ENCODE data around the gene SNRPD1.
A peak's percentile ranks its signal among the peaks of the same experiment; 100 is the strongest.
"Not testable (repeated sequence)": the region's sequence is repeated elsewhere in the genome, so short reads cannot be mapped to it uniquely, and the experiment has no call there.

The SNRPD1 gene

DNA sequence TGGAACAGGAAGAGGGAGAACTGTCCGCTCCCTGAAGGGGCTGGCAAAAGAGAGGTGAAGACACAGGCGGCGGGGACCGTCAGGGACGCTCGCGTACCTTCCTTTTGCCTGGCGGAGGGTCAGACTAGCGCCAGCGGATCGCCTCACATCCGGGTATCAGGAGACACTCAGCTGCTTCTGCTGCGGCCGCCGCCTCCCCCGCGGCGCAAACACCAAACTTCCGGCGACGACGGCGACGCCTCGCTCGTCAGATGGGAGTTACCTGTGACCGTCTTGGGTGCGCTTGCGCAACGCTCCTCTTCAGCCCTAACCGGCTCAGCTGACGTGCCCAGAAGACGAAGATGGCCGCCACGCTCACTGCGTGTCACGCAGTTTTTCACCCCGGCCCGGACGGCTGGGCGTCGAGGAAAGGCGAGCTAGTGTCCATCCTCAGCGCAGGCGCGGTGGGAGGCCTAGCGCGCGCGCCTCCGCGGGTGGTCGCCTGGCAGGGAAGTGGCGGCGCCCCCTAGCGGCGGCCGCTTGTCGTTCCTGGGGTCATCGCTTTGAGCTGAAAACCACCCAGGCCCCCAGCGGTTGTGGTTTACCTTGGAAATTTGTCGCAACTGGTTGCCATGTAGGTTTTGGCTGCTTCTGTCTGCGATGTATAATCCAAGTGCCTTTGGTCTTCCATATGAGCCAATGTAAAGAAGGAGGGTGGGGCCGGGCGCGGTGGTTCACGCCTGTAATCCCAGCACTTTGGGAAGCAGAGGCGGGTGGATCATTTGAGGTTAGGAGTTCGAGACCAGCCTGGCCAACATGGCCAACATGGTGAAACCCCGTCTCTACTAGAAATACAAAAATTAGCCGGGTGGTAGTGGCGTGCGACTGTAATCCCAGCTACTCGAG lies 11.3 kb upstream of the SNRPD1 start, which contains the start of gene ESCO1:
ESCO1 (minus strand) TSS at position 179 of the 885 bp plus-strand sequence. CDS start 25,861 bp downstream, outside the sequence.
- Histone ChIP-seq H3K9me3 (ENCODE audit: control insufficient read depth in 2 of 2, low read length in 2 of 2) (no peaks in the 10 kb centered on the region), H3K4me3 (ENCODE audit: low read length in 2 of 2) (peak within 1 kb of the TSS; percentile 99), H3K27me3 (ENCODE audit: control insufficient read depth in 1 of 2, insufficient read depth in 2 of 2, low read length in 2 of 2) (no peaks in the 10 kb centered on the region), H3K9ac (ENCODE audit: low read length in 2 of 2) (peak within 1 kb of the TSS; percentile 96 to 99), H3K4me1 (ENCODE audit: control insufficient read depth, insufficient read depth, low read length) (peaks cover 4% of the 10 kb centered on the region), H3K36me3 (ENCODE audit: control insufficient read depth in 2 of 2, insufficient read depth in 2 of 2, low read length in 2 of 2) (no peaks in the 10 kb centered on the region), H3K27ac (ENCODE audit: low read length) (peak within 1 kb of the TSS; percentile 94)

DNA sequence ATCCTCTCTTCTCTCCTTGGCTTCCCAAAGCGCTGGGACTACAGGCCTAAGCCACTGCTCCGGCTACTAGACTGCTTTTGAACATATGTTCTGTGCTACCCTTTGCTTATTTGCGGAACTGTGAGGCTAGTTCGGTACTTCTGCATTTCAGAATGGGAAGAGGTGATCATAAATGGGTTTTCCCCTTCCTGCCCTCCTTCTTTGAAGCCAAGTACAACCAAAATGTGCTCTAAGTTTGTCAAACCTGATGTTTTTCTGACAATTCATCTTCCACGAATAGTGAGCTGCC lies 9.9 kb upstream of the SNRPD1 start:
- no peaks in the 10 kb centered on the region for H3K9me3 ChIP-seq (ENCODE audit: control insufficient read depth in 2 of 2, low read length in 2 of 2)
- no peaks in the 10 kb centered on the region for H3K36me3 ChIP-seq (ENCODE audit: control insufficient read depth in 2 of 2, insufficient read depth in 2 of 2, low read length in 2 of 2)
- no peak overlapping the region for H3K27ac ChIP-seq (ENCODE audit: low read length)
- no peaks in the 10 kb centered on the region for H3K27me3 ChIP-seq (ENCODE audit: control insufficient read depth in 1 of 2, insufficient read depth in 2 of 2, low read length in 2 of 2)
- no peak overlapping the region for H3K4me3 ChIP-seq (ENCODE audit: low read length in 2 of 2)
- H3K9ac ChIP-seq (ENCODE audit: low read length in 2 of 2), result no peak overlapping the region
- peaks cover 4% of the 10 kb centered on the region for H3K4me1 ChIP-seq (ENCODE audit: control insufficient read depth, insufficient read depth, low read length)

DNA sequence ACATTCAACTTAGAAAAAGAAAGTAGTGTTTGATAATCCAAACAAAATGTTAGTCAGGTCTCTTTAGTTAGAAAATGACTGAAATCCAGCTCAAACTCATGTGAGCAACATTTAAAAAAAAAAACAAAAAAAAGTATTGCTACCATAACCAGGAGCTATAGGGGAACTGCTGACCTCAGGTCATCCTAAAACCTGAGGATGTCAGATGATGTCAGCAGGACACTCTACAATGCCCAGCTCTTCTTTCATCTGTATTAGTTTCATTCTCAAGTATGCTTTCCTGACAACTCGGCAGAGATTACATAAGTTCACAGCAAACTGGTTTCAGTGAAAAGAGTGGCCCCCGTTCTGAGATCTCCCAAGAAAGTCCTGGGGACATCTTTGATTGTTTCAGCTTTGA lies 7.4 kb upstream of the SNRPD1 start:
- no peak overlapping the region for H3K27ac ChIP-seq (ENCODE audit: low read length)
- H3K9me3 ChIP-seq (ENCODE audit: control insufficient read depth in 2 of 2, low read length in 2 of 2), result no peaks in the 10 kb centered on the region
- H3K4me1 ChIP-seq (ENCODE audit: control insufficient read depth, insufficient read depth, low read length), result no peaks in the 10 kb centered on the region
- H3K27me3 ChIP-seq (ENCODE audit: control insufficient read depth in 1 of 2, insufficient read depth in 2 of 2, low read length in 2 of 2), result no peaks in the 10 kb centered on the region
- H3K9ac ChIP-seq (ENCODE audit: low read length in 2 of 2), result no peak overlapping the region
- no peak overlapping the region for H3K4me3 ChIP-seq (ENCODE audit: low read length in 2 of 2)
- H3K36me3 ChIP-seq (ENCODE audit: control insufficient read depth in 2 of 2, insufficient read depth in 2 of 2, low read length in 2 of 2), result no peaks in the 10 kb centered on the region

DNA sequence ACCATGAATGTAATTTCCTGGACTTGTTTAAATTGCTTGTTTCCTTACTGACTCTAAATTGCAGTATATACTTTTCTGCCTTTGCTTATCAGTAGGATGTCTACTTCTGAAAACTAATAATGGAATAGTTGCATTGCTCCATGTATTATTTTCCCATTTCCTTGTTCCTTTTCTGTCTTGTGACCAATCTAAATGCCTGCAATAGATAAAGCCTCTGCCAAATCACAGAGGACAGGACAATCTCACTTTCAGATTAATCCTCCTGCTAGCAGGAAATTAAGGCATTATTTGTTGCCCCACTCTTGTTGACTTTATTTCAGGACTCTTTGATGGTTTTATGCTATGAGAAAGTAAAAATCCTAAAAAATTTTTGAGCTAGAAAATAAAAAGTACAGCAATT lies 6.9 kb upstream of the SNRPD1 start:
- H3K9me3 ChIP-seq (ENCODE audit: control insufficient read depth in 2 of 2, low read length in 2 of 2), result no peaks in the 10 kb centered on the region
- H3K27me3 ChIP-seq (ENCODE audit: control insufficient read depth in 1 of 2, insufficient read depth in 2 of 2, low read length in 2 of 2), result no peaks in the 10 kb centered on the region
- no peaks in the 10 kb centered on the region for H3K4me1 ChIP-seq (ENCODE audit: control insufficient read depth, insufficient read depth, low read length)
- no peak overlapping the region for H3K9ac ChIP-seq (ENCODE audit: low read length in 2 of 2)
- H3K36me3 ChIP-seq (ENCODE audit: control insufficient read depth in 2 of 2, insufficient read depth in 2 of 2, low read length in 2 of 2), result no peaks in the 10 kb centered on the region
- H3K4me3 ChIP-seq (ENCODE audit: low read length in 2 of 2), result no peak overlapping the region
- no peak overlapping the region for H3K27ac ChIP-seq (ENCODE audit: low read length)

DNA sequence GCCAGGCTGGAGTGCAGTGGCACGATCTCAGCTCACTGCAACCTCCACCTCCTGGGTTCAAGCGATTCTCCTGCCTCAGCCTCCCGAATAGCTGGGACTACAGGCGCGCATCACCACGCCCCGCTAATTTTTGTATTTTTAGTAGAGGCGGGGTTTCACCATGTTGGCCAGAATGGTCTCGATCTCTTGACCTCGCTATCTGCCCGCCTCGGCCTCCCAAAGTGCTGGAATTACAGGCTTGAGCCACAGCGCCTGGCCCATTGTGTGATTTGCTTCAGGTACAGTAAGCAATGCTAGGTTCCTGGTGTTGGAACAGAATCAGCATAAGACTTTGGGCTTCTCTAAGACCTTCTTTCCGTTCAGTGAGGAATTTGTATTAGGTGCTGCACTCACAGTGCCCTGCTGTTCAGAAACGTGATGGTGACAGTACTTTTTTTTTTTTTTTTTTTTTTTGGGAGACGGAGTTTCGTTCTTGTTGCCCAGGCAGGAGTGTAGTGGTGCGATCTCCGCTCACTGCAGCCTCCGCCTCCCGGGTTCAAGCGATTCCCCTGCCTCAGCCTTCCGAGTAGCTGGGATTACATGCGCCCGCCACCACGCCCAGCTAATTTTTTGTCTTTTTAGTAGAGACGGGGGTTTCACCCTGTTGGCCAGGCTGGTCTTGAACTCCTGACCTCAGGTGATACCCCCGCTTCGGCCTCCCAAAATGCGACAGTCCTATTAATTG lies 551 bp upstream of the SNRPD1 start:
- Histone ChIP-seq H3K4me3 (ENCODE audit: low read length in 2 of 2) (peak overlapping the region; percentile 81 to 88), H3K27ac (ENCODE audit: low read length) (peak overlapping the region; percentile 67), H3K9ac (ENCODE audit: low read length in 2 of 2) (peak overlapping the region; percentile 47 to 85), H3K4me1 (ENCODE audit: control insufficient read depth, insufficient read depth, low read length) (peaks cover 10% of the 10 kb centered on the region)
- H3K27me3 ChIP-seq (ENCODE audit: control insufficient read depth in 1 of 2, insufficient read depth in 2 of 2, low read length in 2 of 2); H3K9me3 ChIP-seq (ENCODE audit: control insufficient read depth in 2 of 2, low read length in 2 of 2); H3K36me3 ChIP-seq (ENCODE audit: control insufficient read depth in 2 of 2, insufficient read depth in 2 of 2, low read length in 2 of 2): not testable (repeated sequence)

DNA sequence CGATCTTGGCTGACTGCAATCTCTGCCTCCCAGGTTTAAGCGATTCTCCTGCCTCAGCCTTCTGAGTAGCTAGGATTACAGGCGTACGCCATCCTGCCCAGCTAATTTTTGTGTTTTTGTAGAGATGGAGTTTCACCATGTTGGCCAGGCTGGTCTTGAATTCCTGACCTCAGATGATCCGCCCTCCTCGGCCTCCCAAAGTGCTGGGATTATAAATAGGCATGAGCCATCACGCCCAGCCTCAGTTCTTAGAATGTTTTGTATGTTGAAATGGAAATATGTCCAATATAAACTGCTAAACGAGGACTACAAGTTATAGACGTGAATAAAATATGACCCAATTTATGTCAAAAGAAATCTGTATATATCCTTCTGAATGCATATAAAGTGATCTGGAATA lies 9.5 kb downstream of the SNRPD1 start:
- not testable (repeated sequence) for H3K27ac ChIP-seq (ENCODE audit: low read length); H3K4me3 ChIP-seq (ENCODE audit: low read length in 2 of 2); H3K4me1 ChIP-seq (ENCODE audit: control insufficient read depth, insufficient read depth, low read length); H3K9me3 ChIP-seq (ENCODE audit: control insufficient read depth in 2 of 2, low read length in 2 of 2); H3K27me3 ChIP-seq (ENCODE audit: control insufficient read depth in 1 of 2, insufficient read depth in 2 of 2, low read length in 2 of 2); H3K9ac ChIP-seq (ENCODE audit: low read length in 2 of 2)
- peaks cover 10 to 20% of the 10 kb centered on the region in 2 donors for H3K36me3 ChIP-seq (ENCODE audit: control insufficient read depth in 2 of 2, insufficient read depth in 2 of 2, low read length in 2 of 2)

DNA sequence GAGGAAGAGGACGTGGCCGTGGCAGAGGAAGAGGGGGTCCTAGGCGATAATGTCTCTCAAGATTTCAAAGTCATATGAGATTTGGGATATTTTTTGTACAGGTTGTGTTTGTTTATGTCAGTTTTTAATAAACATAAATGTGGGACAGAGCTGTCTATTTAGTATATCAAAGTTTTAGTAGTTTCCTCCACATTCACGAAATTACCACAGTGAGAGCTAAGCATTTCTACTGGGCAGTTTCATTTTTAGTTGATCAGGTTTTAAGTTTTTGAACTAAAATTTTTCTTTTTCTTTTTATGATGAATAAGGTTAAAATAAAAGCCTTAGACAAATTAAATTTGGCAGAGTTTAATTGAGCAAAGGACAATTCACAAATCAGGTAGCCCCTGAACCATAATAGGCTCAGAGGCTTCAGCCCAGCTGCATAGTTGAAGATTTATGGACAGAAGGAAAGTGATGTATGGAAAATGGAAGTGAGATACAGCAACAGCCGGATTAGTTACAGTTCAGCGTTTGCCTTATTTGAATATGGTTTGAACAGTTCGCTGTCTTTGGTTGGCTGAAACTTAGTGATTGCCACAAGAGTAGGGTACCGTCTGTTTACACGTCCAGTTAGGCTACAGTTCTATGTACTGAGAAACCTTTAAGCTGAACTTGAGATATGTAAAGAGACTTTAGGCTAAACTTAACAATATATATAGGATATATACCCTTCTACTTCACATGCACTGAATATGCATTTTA lies 17.1 kb downstream of the SNRPD1 start:
- Histone ChIP-seq H3K27me3 (ENCODE audit: control insufficient read depth in 1 of 2, insufficient read depth in 2 of 2, low read length in 2 of 2) (no peaks in the 10 kb centered on the region), H3K9ac (ENCODE audit: low read length in 2 of 2) (no peak overlapping the region), H3K27ac (ENCODE audit: low read length) (no peak overlapping the region), H3K4me3 (ENCODE audit: low read length in 2 of 2) (no peak overlapping the region), H3K36me3 (ENCODE audit: control insufficient read depth in 2 of 2, insufficient read depth in 2 of 2, low read length in 2 of 2) (peaks cover 7 to 21% of the 10 kb centered on the region in 2 donors), H3K4me1 (ENCODE audit: control insufficient read depth, insufficient read depth, low read length) (no peaks in the 10 kb centered on the region), H3K9me3 (ENCODE audit: control insufficient read depth in 2 of 2, low read length in 2 of 2) (no peaks in the 10 kb centered on the region)

DNA sequence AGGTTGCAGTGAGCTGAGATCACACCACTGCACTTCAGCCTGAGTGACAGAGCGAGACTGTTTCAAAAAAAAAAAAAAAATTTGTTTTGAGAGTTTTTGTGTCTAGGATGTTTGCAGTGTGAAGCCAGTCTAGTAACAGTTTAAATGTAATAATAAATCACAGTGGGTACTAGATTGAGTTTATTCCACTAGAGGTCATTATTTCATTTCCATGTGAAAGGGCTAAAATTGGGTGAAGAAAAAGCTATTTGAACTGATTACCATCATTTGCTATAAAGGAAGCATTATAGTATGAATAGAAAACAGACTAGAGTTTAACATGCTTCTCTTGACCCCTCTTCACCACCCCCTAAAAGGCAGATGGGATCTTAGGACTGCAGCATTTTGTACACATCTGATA lies 20.3 kb downstream of the SNRPD1 start:
- Histone ChIP-seq H3K27ac (ENCODE audit: low read length) (no peak overlapping the region), H3K36me3 (ENCODE audit: control insufficient read depth in 2 of 2, insufficient read depth in 2 of 2, low read length in 2 of 2) (peaks cover 6 to 15% of the 10 kb centered on the region in 2 donors), H3K4me1 (ENCODE audit: control insufficient read depth, insufficient read depth, low read length) (no peaks in the 10 kb centered on the region), H3K9ac (ENCODE audit: low read length in 2 of 2) (no peak overlapping the region), H3K4me3 (ENCODE audit: low read length in 2 of 2) (no peak overlapping the region), H3K9me3 (ENCODE audit: control insufficient read depth in 2 of 2, low read length in 2 of 2) (no peaks in the 10 kb centered on the region), H3K27me3 (ENCODE audit: control insufficient read depth in 1 of 2, insufficient read depth in 2 of 2, low read length in 2 of 2) (no peaks in the 10 kb centered on the region)

DNA sequence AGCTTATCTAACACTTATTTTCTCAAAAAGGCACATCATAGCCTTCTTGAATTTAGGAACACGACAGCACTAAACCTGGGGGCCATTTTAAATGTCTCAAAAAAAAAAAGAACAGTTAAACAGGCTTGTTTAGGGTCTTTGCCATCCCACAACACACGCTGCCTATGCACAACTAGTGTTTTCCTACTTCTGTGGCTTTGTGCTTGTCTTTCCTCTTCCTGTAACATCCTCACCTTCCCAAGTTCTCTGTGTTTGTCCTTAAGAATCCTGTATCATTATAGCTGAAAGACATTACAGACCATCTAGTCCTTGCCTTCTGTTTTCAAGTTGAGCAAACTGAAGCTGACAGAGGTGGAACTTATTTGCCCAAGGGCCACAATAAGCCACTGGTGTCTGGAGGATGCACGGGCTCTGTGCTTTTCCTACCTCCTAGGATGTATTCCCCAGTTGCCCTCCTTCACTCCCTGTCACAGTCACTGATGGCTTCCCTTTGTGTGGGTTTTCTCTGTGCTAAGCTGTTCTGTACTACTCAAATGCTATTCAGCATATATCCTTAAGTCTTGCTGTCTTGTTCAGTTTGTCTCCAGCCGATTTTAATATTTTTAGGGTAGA lies 22.6 kb downstream of the SNRPD1 start:
- Histone ChIP-seq H3K36me3 (ENCODE audit: control insufficient read depth in 2 of 2, insufficient read depth in 2 of 2, low read length in 2 of 2) (peaks cover 6 to 11% of the 10 kb centered on the region in 2 donors), H3K9me3 (ENCODE audit: control insufficient read depth in 2 of 2, low read length in 2 of 2) (no peaks in the 10 kb centered on the region), H3K27me3 (ENCODE audit: control insufficient read depth in 1 of 2, insufficient read depth in 2 of 2, low read length in 2 of 2) (no peaks in the 10 kb centered on the region), H3K4me1 (ENCODE audit: control insufficient read depth, insufficient read depth, low read length) (no peaks in the 10 kb centered on the region), H3K27ac (ENCODE audit: low read length) (no peak overlapping the region), H3K4me3 (ENCODE audit: low read length in 2 of 2) (no peak overlapping the region), H3K9ac (ENCODE audit: low read length in 2 of 2) (no peak overlapping the region)

DNA sequence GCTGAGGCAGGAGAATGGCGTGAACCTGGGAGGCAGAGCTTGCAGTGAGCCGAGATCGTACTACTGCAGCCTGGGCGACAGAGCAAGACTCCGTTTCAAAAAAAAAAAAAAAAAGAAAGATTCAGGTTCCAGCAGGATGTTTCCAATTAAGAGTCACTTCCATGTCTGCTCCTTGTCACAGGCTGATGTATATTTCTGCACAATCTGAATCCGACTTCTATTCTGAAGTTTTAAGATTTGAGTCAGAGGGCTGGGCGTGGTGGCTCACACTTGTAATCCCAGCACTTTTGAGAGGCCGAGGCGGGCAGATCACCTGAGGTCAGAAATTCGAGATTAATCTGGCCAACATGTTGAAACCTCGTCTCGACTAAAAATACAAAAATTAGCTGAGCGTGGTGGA lies 24.7 kb downstream of the SNRPD1 start:
- Histone ChIP-seq H3K27ac (ENCODE audit: low read length) (no peak overlapping the region), H3K9ac (ENCODE audit: low read length in 2 of 2) (no peak overlapping the region), H3K9me3 (ENCODE audit: control insufficient read depth in 2 of 2, low read length in 2 of 2) (no peaks in the 10 kb centered on the region), H3K36me3 (ENCODE audit: control insufficient read depth in 2 of 2, insufficient read depth in 2 of 2, low read length in 2 of 2) (peaks cover 2 to 5% of the 10 kb centered on the region in 2 donors), H3K4me1 (ENCODE audit: control insufficient read depth, insufficient read depth, low read length) (no peaks in the 10 kb centered on the region), H3K4me3 (ENCODE audit: low read length in 2 of 2) (no peak overlapping the region), H3K27me3 (ENCODE audit: control insufficient read depth in 1 of 2, insufficient read depth in 2 of 2, low read length in 2 of 2) (no peaks in the 10 kb centered on the region)

Data from stomach smooth muscle (tissue), 2 donors.